GM18499 (cell line): ENCODE results near the gene KRTAP10-7.

Experiments used
- ATAC-seq: cut with Tn5 transposase; IDR thresholded peaks from one replicate; pipeline ENCODE4 v1.9.1; 2021; ENCODE audit warnings: moderate number of reproducible peaks; ENCODE audit not compliant: insufficient read depth, unreplicated experiment

KRTAP10-7 gene

GRCh38 chr21:44650973-44651675 is 50.7 kb downstream of the KRTAP10-7 start:
- no peak for ATAC-seq
